Left forelimb (tissue), 1 donor: ENCODE measurements around the gene ZNF148.

Experiments
- DNase-seq: peaks from one replicate; pipeline ENCODE4 v3.0.0-alpha.2; 2018; ENCODE audit warnings: low spot score

ZNF148 gene

GRCh38 chr3:125278155-125278554 lies 97.0 kb downstream of the ZNF148 start:
- no peak for DNase-seq

DNA sequence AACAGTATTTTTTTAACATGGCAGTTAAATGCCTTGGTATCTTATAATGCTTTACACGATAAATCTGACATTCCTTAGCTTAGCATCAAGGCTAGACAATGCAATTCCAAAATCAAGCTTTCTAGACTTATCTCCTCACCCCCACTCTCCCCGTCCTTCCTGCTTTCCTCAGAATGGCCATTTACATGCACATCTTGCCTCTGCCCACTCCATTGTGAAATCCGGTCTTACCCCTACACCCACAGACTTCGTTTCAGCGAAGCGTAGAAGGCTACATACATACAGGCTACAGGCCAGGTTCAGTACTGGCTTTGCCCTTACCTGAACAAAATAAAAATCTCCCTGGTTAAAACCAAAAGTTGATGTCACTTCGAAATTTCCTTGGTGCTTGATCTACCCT lies 104.0 kb downstream of the ZNF148 start:
- DNase-seq = no peak

DNA sequence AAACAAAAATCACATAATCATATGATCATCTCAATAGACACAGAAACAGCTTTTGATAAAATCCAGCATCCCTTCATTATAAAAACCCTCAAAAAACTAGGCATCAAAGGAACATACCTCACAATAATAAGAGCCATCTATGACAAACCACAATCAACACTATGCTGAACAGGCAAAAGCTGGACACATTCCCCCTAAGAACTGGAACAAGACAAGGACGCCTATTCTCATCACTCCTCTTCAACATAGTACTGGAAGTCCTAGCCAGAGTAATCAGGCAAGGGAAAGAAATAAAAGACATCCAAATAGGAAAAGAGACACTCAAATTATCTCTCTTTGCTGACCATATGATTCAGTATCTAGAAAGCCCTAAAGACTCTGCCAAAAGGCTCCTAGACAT lies 107.7 kb downstream of the ZNF148 start:
- no peak for DNase-seq

GRCh38 chr3:125266971-125267370 lies 108.2 kb downstream of the ZNF148 start:
- DNase-seq = no peak

DNA sequence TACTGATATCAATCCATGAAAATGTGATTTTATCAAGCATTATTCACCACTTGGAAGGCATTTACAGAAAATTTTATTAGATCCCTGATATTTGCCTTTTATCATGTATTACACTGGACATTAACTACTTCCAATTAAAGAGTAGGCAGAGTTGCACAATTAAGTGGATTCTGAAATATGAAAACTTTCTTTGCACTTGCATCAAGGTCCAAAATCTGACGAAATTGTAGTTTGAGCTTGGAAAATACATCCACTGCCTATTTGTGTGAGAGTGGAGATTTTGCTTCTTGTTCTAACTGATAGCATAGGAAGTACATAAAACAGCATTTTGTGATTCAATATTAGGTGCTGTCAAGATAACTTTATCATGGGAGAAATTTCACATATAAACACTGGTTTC lies 113.0 kb downstream of the ZNF148 start:
- no peak for DNase-seq

DNA sequence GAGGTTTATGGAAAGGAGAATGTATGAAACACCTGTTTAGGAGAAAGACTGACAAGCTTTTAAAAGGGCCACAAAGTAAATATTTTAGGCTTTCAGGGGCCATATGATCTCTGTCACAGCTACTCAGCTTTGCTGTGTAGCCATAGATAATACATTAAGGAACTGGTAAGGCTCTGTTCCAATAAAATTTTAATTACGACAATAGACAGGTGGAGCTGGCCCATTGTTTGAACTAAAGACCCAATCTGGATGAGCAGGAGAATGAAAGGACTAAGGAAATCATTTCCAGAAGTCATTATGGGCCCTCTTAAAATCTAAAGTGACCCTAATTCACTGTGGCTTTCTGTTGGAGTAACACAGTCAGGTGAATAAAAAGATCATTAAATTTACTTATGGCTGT lies 114.1 kb downstream of the ZNF148 start:
- no peak for DNase-seq

DNA sequence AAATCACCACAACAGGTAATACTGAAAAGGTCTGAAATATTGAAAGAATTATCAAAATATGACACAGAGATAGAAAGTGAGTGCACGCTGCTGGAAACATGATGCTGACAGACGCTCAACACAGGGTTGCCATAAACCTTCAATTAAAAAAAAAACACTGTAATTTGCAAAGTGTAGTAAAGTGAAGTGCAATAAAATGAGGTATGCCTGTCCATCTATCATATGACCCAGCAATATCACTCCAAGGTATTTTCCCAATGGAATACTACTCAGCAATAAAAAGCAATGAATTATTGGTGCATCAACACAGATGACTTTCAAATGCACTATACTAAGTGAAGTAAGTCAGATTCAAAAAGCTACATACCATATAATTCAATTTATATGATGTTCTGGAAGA lies 115.0 kb downstream of the ZNF148 start:
- DNase-seq = no peak

DNA sequence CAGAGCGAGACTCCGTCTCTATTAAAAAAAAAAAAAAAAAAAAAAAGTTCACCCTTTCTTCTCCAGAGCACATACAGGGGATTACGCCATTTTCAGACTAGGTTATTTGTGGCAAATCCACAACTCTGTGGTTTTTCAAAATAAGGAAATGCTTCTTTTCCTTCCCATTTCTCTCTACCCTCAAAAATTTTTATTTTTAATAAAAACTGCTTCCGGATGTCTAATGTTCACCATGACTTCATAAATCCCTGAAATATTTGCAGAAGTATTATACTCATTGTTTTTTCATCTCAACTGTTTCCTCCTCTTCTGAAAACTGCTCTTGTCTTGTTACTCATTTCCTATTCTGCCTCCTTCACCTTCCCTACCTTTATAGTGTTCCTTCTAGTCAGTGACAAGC lies 117.6 kb downstream of the ZNF148 start:
- DNase-seq = no peak

DNA sequence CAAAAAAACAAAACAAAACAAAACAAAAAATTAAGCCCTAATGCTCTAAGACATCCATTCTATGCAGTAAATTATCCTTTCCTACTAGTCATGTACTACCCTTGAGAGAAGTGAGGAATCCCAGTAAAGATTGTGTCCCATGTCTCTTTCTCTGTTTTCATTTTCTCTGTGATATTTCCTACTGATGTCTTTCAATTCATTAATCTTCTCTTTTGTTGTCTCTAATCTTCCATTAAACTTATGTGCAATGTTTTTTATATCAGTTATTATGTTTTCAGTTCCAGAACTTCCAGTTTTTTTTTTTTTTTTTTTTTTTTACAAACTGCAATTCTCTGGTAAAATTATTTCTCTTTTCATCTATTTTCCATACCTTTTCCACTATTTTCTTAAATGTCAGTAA lies 118.5 kb downstream of the ZNF148 start:
- no peak for DNase-seq

- DNase-seq = no peak
These were observed 124.2 kb downstream of the ZNF148 start for GRCh38 chr3:125250973-125251372.

DNA sequence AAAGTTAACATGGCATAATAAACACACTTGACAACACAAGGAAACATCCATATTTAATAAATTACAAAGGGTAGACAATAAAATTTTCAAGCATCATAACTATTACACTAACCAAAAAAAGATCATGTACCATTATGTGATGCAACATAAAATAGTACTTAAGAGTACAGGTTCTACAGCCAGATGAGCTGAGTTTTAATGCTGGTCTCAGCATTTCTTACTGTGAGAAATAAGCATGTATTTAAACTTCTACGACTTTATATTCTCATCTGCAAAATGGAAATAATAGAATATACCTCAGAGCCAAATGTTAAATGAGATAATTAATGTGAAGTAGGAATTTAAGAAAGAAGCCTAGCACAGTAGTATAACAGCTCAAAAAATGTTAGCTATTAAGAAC lies 128.9 kb downstream of the ZNF148 start:
- no peak for DNase-seq

GRCh38 chr3:125245521-125245920 lies 129.6 kb downstream of the ZNF148 start:
- no peak for DNase-seq

GRCh38 chr3:125240496-125240895 lies 134.6 kb downstream of the ZNF148 start:
- DNase-seq = no peak

GRCh38 chr3:125239266-125239665 lies 135.9 kb downstream of the ZNF148 start:
- DNase-seq = no peak

GRCh38 chr3:125238759-125239158 lies 136.4 kb downstream of the ZNF148 start:
- no peak for DNase-seq

- DNase-seq = no peak
These were observed 138.7 kb downstream of the ZNF148 start for GRCh38 chr3:125236331-125236903.

- DNase-seq = no peak
These were observed 140.3 kb downstream of the ZNF148 start for GRCh38 chr3:125234831-125235230.

- DNase-seq = no peak
These were observed 142.7 kb downstream of the ZNF148 start for GRCh38 chr3:125232401-125232800.

DNA sequence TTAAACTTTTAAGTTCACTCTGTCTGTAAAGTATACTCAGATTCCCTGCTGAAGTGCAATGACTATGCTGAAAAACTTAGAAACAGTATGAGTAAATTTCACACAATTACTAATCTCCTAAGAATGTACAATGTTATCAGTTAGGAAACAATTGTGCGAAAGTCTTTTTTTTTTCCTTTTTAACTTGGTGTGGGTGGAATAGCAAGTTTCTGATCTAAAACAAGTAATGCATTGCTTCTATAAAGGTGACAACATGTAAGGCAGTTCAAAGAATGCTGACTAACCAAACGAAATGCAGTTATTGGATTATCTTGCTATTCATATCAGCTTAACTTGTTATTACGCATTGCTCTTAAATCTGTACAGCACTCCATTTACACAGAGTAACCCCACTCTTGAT lies 143.2 kb downstream of the ZNF148 start:
- DNase-seq = no peak

GRCh38 chr3:125229707-125230106 lies 145.4 kb downstream of the ZNF148 start:
- no peak for DNase-seq

DNA sequence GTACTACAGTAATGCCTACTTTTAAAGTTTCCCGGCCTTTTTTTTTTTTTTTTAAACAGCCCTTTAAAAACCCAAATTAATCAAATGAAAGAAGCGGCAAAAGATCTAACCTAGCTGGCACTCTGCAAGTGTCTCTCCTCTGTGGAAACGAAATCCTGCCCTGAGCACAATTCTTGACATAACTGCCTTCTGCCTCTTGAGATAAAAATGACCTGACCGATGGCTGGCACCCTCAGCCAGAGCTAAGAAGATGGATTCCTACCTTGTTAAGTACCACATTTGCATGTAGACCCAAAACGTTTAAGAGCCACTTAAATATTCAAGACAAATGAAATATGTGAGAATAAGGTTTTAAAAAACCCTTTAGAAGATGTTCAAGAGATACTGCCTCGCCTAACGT lies 146.0 kb downstream of the ZNF148 start:
- DNase-seq = no peak

DNA sequence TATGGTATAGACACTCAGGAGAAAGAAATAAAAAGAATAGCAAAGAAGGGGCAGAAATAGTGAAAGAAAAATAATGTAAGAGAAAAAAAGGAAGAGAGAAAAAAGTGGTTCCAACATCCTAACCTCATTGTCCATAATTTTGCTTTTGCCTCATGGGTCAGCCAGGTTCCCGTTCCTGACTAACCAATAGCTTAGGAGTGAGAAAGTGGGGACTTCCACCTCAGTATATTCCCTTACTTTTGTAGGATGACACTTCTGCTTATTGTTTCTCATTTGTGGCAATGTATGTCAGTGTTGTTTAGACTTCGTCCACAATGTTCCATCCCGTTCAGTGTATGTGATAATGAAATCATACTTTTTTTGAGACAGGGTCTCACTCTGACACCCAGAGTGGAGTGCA lies 153.3 kb downstream of the ZNF148 start:
- no peak for DNase-seq

- DNase-seq = no peak
These were observed 154.2 kb downstream of the ZNF148 start for GRCh38 chr3:125220727-125221429.

- no peak for DNase-seq
These were observed 154.9 kb downstream of the ZNF148 start for GRCh38 chr3:125220183-125220582.
